GM21390 (cell line): ENCODE data around the gene SLCO2A1.

ENCODE experiments used
- ATAC-seq: cut with Tn5 transposase; IDR thresholded peaks from one replicate; pipeline ENCODE4 v1.9.1; 2021; ENCODE audit not compliant: unreplicated experiment

SLCO2A1 gene

GRCh38 chr3:134061401-134061800 lies 31.7 kb upstream of the SLCO2A1 start:
- no peak for ATAC-seq

- ATAC-seq: no peak
These were observed 31.0 kb upstream of the SLCO2A1 start for GRCh38 chr3:134060561-134061385.

GRCh38 chr3:134059671-134060560 lies 30.2 kb upstream of the SLCO2A1 start:
- no peak for ATAC-seq

- no peak for ATAC-seq
These were observed 29.4 kb upstream of the SLCO2A1 start for GRCh38 chr3:134059035-134059601.

- ATAC-seq: no peak
These were observed 28.0 kb upstream of the SLCO2A1 start for GRCh38 chr3:134057654-134058110.

GRCh38 chr3:134057006-134057653 lies 27.4 kb upstream of the SLCO2A1 start:
- no peak for ATAC-seq

- no peak for ATAC-seq
These were observed 26.8 kb upstream of the SLCO2A1 start for GRCh38 chr3:134056464-134056891.

GRCh38 chr3:134055661-134056060 lies 25.9 kb upstream of the SLCO2A1 start:
- ATAC-seq: no peak

- ATAC-seq: no peak
These were observed 25.2 kb upstream of the SLCO2A1 start for GRCh38 chr3:134054881-134055280.

- ATAC-seq: no peak
These were observed 24.5 kb upstream of the SLCO2A1 start for GRCh38 chr3:134054231-134054630.

- no peak for ATAC-seq
These were observed 22.6 kb upstream of the SLCO2A1 start for GRCh38 chr3:134052370-134052769.

- no peak for ATAC-seq
These were observed 20.0 kb upstream of the SLCO2A1 start for GRCh38 chr3:134049676-134050075.

GRCh38 chr3:134048278-134048996 lies 18.7 kb upstream of the SLCO2A1 start:
- no peak for ATAC-seq

GRCh38 chr3:134044459-134044858 lies 14.7 kb upstream of the SLCO2A1 start:
- ATAC-seq: no peak

- ATAC-seq: no peak
These were observed 10.3 kb upstream of the SLCO2A1 start for GRCh38 chr3:134040066-134040465.

- no peak for ATAC-seq
These were observed 9.6 kb upstream of the SLCO2A1 start for GRCh38 chr3:134039161-134039862.

GRCh38 chr3:134038716-134039115 lies 9.0 kb upstream of the SLCO2A1 start:
- ATAC-seq: no peak

- no peak for ATAC-seq
These were observed 8.4 kb upstream of the SLCO2A1 start for GRCh38 chr3:134038071-134038491.

GRCh38 chr3:134037168-134037567 lies 7.4 kb upstream of the SLCO2A1 start:
- no peak for ATAC-seq

GRCh38 chr3:134036291-134036690 lies 6.6 kb upstream of the SLCO2A1 start:
- no peak for ATAC-seq
